Nephron progenitor cell (in vitro differentiated cells): Measurements from ENCODE around the gene OLFM1.

Source experiments
- DNase-seq: peaks from one replicate; pipeline ENCODE4 v3.0.0; 2021
- H3K27ac Mint-ChIP-seq: 2 replicates; pipeline ENCODE4 v1.8.0; 2021; ENCODE audit warnings: mild to moderate bottlenecking, moderate library complexity, mixed read lengths
- H3K27me3 Mint-ChIP-seq: 2 replicates; pipeline ENCODE4 v1.8.0; 2021; ENCODE audit warnings: mild to moderate bottlenecking, low read depth, mixed read lengths; ENCODE audit not compliant: poor library complexity
- H3K36me3 Mint-ChIP-seq: 2 replicates; pipeline ENCODE4 v1.8.0; 2021; ENCODE audit warnings: low read depth, mixed read lengths
- H3K4me1 Mint-ChIP-seq: 2 replicates; pipeline ENCODE4 v1.8.0; 2021; ENCODE audit warnings: mixed read lengths
- H3K4me3 Mint-ChIP-seq: 2 replicates; pipeline ENCODE4 v1.8.0; 2021; ENCODE audit warnings: mild to moderate bottlenecking, moderate library complexity, mixed read lengths
- H3K9me3 Mint-ChIP-seq: 2 replicates; pipeline ENCODE4 v1.8.0; 2021; ENCODE audit warnings: mild to moderate bottlenecking, moderate library complexity, mixed read lengths
- CTCF ChIP-seq: fragments of 200-600 bp; sonication (generic); IDR thresholded peaks from 2 replicates; pipeline ENCODE4 v1.5.0; 2021; ENCODE audit warnings: antibody characterized with exemption

Gene OLFM1

GRCh38 chr9:135043345-135043744 is 44.1 kb upstream of the OLFM1 start:
- peaks cover 4% of the 10 kb centered on the region for H3K9me3 Mint-ChIP-seq
- no peak for TF ChIP-seq CTCF
- H3K4me3 Mint-ChIP-seq, result no peak overlapping the region
- no peak for DNase-seq
- H3K27me3 Mint-ChIP-seq, result peaks cover 25% of the 10 kb centered on the region
- H3K27ac Mint-ChIP-seq, result no peak overlapping the region
- H3K36me3 Mint-ChIP-seq, result no peaks in the 10 kb centered on the region
- peaks cover 33% of the 10 kb centered on the region for H3K4me1 Mint-ChIP-seq

GRCh38 chr9:135045264-135045927 is 42.1 kb upstream of the OLFM1 start:
- no peak overlapping the region for H3K4me3 Mint-ChIP-seq

DNA sequence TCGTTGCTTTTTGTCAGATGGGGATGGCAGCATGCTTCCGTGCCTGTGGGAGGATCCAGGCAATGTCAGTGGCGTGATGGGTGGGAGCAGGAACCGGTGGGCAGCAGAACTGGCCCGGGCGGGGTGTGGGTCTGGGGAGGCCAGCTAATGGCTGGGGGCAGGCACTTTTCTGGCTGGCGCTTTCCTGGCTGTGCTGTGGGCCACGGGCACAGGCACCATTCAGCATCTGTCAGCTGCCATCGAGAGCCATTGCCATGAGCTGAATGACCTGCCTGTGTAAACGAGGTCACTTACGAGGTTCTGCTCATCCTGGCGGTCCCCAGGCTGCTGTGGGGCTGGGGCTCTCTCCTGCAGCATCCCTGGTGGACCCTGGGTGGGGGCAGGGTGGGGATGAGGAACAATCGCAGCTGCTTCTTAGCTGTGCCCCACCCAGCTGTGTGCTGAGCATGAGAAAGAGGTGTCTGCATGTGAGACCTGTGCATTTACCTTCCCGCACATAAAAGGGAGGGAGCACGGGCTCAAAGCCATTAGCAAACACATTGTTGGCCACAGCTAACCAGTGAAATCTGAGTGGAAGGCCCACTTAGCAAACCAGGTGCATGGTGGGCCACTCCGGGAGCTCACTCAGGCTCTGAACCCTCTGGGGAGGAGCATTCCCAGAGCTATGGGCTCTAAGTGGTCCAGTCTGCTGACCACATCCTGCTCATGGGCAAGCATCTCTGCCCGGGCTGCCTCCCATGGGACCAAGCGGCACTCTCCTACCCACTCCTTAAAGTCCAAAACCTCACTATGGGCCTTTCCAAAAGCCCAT is 41.3 kb upstream of the OLFM1 start:
- H3K27me3 Mint-ChIP-seq, result peaks cover 15% of the 10 kb centered on the region
- peaks cover 32% of the 10 kb centered on the region for H3K4me1 Mint-ChIP-seq
- no peak for TF ChIP-seq CTCF
- H3K4me3 Mint-ChIP-seq, result no peak overlapping the region
- H3K27ac Mint-ChIP-seq, result no peak overlapping the region
- no peak for DNase-seq
- peaks cover 4% of the 10 kb centered on the region for H3K9me3 Mint-ChIP-seq
- H3K36me3 Mint-ChIP-seq, result no peaks in the 10 kb centered on the region

More at GRCh38 chr9:135045264-135045927, 42.1 kb upstream of the OLFM1 start:
- no peak for DNase-seq
- H3K27me3 Mint-ChIP-seq, result peaks cover 22% of the 10 kb centered on the region
- H3K36me3 Mint-ChIP-seq, result no peaks in the 10 kb centered on the region
- peaks cover 28% of the 10 kb centered on the region for H3K4me1 Mint-ChIP-seq
- TF ChIP-seq CTCF, result no peak
- H3K27ac Mint-ChIP-seq, result peak overlapping the region; percentile 66
- H3K9me3 Mint-ChIP-seq, result peaks cover 4% of the 10 kb centered on the region

GRCh38 chr9:135046739-135047350 is 40.6 kb upstream of the OLFM1 start:
- DNase-seq, result no peak
- Mint-ChIP-seq H3K4me1 (peaks cover 30% of the 10 kb centered on the region), H3K4me3 (no peak overlapping the region), H3K36me3 (no peaks in the 10 kb centered on the region), H3K27ac (no peak overlapping the region), H3K27me3 (peaks cover 15% of the 10 kb centered on the region), H3K9me3 (peaks cover 7% of the 10 kb centered on the region)
- no peak for TF ChIP-seq CTCF

- no peak for TF ChIP-seq CTCF
- no peak for DNase-seq
- Mint-ChIP-seq H3K4me3 (no peak overlapping the region), H3K4me1 (peaks cover 23% of the 10 kb centered on the region), H3K27me3 (peaks cover 15% of the 10 kb centered on the region), H3K27ac (no peak overlapping the region), H3K36me3 (no peaks in the 10 kb centered on the region), H3K9me3 (peaks cover 7% of the 10 kb centered on the region)
Observed at GRCh38 chr9:135047521-135047920, 39.9 kb upstream of the OLFM1 start.
